Ectodermal cell (in vitro differentiated cells): ENCODE measurements around the gene GRAMD1A.

Experiments
- H3K27ac ChIP-seq: 2 replicates; pipeline ENCODE4 v1.7.0; 2013; ENCODE audit warnings: mild to moderate bottlenecking, low read depth, low read length; ENCODE audit not compliant: insufficient read depth, poor library complexity, severe bottlenecking
- H3K27me3 ChIP-seq: 2 replicates; pipeline ENCODE4 v1.7.0; 2013; ENCODE audit warnings: mild to moderate bottlenecking, low read length; ENCODE audit not compliant: insufficient read depth, control insufficient read depth, poor library complexity, severe bottlenecking
- H3K36me3 ChIP-seq: one replicate; pipeline ENCODE4 v1.7.0; 2013; ENCODE audit warnings: low read length; ENCODE audit not compliant: control insufficient read depth, insufficient read depth
- H3K4me1 ChIP-seq: one replicate; pipeline ENCODE4 v1.7.0; 2013; ENCODE audit warnings: low read length; ENCODE audit not compliant: control insufficient read depth, insufficient read depth
- H3K4me3 ChIP-seq: 2 replicates; pipeline ENCODE4 v1.7.0; 2013; ENCODE audit warnings: low read depth, low read length, control low read depth; ENCODE audit not compliant: insufficient read depth
- H3K9me3 ChIP-seq: 2 replicates; pipeline ENCODE4 v1.7.0; 2013; ENCODE audit warnings: mild to moderate bottlenecking, low read length, moderate library complexity; ENCODE audit not compliant: control insufficient read depth
- WGBS, 2 experiments: methylation state at CpG; one replicate each; pipeline ENCODE4 v1.1.7; 2013; ENCODE audit warnings: missing lambda C conversion rate in 2 of 2; 5-methylcytosine and 5-hydroxymethylcytosine counted together

GRAMD1A gene

GRCh38 chr19:35074426-35075201 is 74.5 kb downstream of the GRAMD1A start:
- no peak overlapping the region for H3K27ac ChIP-seq
- H3K9me3 ChIP-seq: no peaks in the 10 kb centered on the region
- 90 to 91% methylated on average over 21 of the region's 21 CpGs for WGBS, 2 experiments
- no peaks in the 10 kb centered on the region for H3K36me3 ChIP-seq
- H3K4me3 ChIP-seq: no peak overlapping the region
- no peaks in the 10 kb centered on the region for H3K4me1 ChIP-seq
- no peaks in the 10 kb centered on the region for H3K27me3 ChIP-seq

GRCh38 chr19:35075202-35076025 is 75.3 kb downstream of the GRAMD1A start:
- Histone ChIP-seq H3K27me3 (no peaks in the 10 kb centered on the region), H3K4me3 (no peak overlapping the region), H3K27ac (no peak overlapping the region), H3K4me1 (no peaks in the 10 kb centered on the region), H3K36me3 (no peaks in the 10 kb centered on the region), H3K9me3 (no peaks in the 10 kb centered on the region)
- 91 to 94% methylated on average over 21 of the region's 21 CpGs for WGBS, 2 experiments

DNA sequence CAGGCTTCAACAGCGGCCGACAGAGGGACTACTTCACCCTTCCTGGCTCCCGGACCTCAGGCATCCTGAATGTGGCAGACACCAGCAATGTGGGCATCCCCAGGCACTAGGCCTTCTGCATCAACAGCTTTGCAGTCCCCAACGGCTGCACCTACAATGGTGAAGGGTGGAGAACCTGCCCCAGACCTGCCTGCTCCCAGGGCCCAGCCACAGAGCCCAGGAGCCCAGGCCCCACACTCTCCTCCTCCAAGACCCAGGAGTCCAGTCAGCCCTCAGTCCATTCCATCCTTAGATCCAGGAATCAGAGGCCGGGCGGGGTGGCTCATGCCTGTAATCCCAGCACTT is 75.9 kb downstream of the GRAMD1A start:
- no peaks in the 10 kb centered on the region for H3K36me3 ChIP-seq
- no peak overlapping the region for H3K4me3 ChIP-seq
- H3K4me1 ChIP-seq: no peaks in the 10 kb centered on the region
- H3K27me3 ChIP-seq: no peaks in the 10 kb centered on the region
- no peak overlapping the region for H3K27ac ChIP-seq
- no peaks in the 10 kb centered on the region for H3K9me3 ChIP-seq
- 90 to 91% methylated on average over 6 of the region's 6 CpGs for WGBS, 2 experiments
